Spleen (tissue), 7 donors: ENCODE measurements around the gene CEP95.

Experiments
- POLR2A ChIP-seq, 3 donors: fragments of 450-650 bp; IDR thresholded peaks; one replicate each; pipeline ENCODE4 v1.5.1; 2017; ENCODE audit warnings: antibody characterized with exemption in 3 of 3, mild to moderate bottlenecking in 1 of 3
- TF ChIP-seq, protein P1 (sequence below), 11 experiments: fragments of 200-600 bp in 7 of 11; fragments of 450-650 bp in 4 of 11; sonication (generic) in 4 of 11; IDR thresholded peaks in 8 of 11; conservative IDR thresholded peaks in 3 of 11; 1 replicate in 7 of 11; 2 replicates in 4 of 11; pipeline versions ENCODE4 v1.4.0 to v1.8.0; 2016 to 2021; ENCODE audit warnings: antibody characterized with exemption in 11 of 11, inconsistent platforms in 4 of 11, mild to moderate bottlenecking in 1 of 11
- donor health status: DM: no; HTN: no; CAD: no; lungs with moderate emphysema.
- donor health status: DM: no; HTN: no; CAD: no.
- donor health status: DM: no; HTN: no; CAD: no.

DNA sequence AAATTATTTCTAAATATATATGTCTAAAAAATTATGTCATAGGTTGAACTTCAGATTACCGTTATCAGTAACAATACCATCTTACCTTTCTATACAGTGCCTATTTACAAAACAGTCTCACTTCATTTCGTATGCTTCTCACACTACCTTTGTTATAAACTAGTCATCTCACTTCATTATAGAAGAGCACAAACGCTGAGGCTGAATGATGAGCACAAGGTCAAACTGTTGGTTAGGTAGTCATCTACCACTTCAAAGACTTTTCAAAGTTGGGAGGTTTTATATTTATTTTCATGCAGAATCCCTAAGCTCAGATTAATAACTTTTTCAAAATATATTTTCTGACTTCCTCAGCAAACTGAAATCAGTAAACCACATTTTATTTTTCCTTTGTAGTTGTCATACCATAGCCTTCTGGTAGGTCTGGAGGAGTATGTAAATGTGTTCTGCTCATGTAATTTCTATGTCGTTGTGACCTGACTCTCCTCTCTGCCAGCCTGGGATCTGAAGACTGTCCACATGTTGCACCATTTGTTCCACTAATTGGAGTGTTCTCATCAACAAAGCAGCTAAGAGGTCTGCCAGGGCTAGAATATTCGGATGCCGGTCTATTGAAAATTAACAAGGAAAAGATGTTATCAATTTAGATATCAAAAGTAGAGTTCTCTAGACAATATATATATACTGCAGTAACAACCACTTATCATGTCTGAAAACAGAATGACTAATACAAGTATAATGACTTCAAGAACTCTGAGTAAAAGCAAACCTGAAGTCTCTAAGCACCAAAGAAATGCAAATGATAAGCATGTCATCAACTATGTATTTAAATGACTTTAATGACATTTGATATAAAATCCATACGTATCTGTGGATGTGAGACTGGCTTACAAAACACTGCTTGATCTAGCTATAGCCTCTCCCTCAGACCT, 73.9 kb downstream of the CEP95 start:
- TF ChIP-seq POLR2A (IDR thresholded peaks at IDR 0.05), result no peak
- TF ChIP-seq, protein P1, sequence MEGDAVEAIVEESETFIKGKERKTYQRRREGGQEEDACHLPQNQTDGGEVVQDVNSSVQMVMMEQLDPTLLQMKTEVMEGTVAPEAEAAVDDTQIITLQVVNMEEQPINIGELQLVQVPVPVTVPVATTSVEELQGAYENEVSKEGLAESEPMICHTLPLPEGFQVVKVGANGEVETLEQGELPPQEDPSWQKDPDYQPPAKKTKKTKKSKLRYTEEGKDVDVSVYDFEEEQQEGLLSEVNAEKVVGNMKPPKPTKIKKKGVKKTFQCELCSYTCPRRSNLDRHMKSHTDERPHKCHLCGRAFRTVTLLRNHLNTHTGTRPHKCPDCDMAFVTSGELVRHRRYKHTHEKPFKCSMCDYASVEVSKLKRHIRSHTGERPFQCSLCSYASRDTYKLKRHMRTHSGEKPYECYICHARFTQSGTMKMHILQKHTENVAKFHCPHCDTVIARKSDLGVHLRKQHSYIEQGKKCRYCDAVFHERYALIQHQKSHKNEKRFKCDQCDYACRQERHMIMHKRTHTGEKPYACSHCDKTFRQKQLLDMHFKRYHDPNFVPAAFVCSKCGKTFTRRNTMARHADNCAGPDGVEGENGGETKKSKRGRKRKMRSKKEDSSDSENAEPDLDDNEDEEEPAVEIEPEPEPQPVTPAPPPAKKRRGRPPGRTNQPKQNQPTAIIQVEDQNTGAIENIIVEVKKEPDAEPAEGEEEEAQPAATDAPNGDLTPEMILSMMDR (IDR thresholded peaks at IDR 0.05 in 8 of 11, conservative IDR thresholded peaks at IDR 0.05 in 3 of 11), result no peak
